IPS DF 19.7 (cell line): Measurements from ENCODE around the gene SGMS1.
"Not testable (repeated sequence)": the region's sequence is repeated elsewhere in the genome, so short reads cannot be mapped to it uniquely, and the experiment has no call there.

Source experiments
- DNase-seq: peaks from one replicate; pipeline ENCODE4 v3.0.0-alpha.2; 2013; ENCODE audit warnings: low read depth, low spot score

SGMS1 gene

DNA sequence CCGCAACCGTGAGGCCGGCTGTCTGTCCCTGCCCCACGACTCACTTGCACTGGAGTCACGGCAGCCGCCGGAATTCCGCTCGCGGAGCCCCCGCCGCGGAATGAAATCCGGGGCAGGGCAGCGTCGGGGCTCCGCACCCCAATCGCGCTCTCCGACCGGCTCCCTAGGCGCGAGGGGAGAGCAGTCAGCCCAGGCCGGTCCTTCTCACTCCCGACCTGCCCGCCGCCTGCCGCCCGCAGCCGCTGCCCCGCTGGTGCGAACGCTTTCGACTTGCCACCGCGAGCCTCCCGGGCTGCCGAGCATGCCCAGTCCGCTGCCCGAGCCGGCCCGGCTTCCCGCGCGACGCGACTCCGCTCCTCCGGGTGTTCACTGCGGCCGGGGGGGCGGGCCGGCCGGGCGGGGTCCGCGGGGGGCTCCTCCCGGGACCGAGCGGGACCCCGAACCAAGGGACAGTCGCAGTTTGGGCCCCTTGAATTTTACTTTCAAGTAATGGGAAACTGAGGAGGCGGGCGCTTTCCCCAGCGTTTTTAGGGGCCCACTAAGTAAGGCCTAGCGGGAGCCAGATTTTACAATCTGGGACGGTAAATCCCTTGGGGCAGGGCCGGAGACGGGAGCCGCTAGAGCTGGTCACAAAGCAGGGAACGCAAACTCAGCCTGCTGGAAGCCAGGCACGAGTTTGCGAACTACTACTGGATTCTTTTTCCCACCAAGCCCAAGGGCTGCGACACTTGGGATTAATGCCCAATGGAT is at the start of gene SGMS1:
Gene SGMS1 (minus strand): TSS at position 294 of the 750 bp plus-strand sequence. CDS start 279,842 bp downstream, outside the sequence.
- DNase-seq: no peak

DNA sequence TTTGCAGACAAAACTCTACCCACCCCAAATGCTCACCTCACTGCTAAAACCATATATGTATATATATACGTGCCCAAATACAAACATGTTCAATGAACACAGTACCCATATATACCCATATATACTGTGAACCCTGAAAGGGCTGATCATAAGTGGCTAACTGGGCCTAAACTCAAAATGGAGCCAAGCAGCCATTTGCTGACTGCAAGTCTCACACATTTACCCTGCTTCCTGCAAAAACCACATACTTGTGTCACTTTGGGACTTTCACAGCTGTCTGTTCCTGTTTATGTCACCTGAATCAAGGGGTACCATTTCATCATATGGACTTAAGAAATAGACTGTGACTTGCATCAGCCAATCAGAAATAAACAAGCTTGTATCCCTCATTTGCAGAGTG is 48.4 kb upstream of the SGMS1 start:
- DNase-seq: not testable (repeated sequence)

DNA sequence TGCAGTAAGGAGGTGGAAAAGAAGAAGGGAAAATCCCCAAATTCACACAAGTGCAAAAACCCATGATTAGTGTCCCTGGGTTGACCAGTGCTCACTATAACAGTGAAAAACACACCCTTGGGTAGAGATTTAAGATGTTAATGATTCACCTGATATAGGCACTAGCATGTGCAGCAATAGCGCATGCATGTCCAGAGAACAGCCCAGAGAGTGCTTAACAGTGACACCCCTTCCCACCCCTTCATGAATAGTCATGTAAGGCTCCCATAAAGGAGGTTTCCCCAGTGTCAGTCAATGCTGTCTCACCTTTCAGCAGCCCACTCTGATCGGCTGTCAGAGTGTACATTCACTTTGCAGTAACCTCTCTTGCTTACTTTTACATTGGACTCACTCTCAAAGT is 47.9 kb upstream of the SGMS1 start:
- DNase-seq: not testable (repeated sequence)

DNA sequence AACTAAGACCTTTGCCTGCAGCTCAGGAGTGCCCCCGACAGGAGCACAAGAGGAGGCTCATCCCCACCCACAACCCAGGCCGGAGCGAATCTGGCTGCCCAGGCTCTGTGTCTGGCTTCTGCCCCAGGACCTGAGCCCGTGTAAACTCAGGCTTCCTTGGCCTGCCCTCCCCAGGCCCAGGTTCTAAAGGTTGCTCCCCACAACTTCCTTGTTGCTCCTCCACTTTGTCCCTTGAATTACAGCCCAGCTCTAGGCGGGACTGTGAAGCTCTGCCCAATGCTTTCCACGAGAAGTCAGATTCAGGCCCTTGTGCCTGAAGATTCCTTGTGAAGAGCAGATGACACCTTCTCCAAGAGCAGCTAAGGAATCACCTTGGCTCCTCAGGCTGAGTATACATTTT is 46.2 kb upstream of the SGMS1 start:
- not testable (repeated sequence) for DNase-seq

DNA sequence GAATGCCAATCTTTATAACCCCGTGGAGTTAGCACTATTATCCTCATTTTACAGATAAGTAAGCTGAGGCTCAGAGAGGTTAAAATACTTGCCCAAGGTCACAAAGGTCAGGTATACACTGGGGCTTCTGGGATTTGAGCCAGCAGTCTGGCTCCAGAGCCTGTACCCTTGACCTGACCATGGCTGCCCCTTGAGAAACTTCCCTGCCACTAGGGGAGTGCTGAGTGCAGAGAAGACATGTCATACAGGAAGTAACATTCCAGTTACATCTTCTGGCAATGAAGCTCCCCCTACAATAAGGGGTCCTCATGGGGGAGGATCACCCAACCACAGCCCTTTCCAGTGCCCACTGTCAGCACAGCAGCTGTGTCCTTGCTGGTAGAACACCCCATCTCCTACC is 43.6 kb upstream of the SGMS1 start:
- not testable (repeated sequence) for DNase-seq

DNA sequence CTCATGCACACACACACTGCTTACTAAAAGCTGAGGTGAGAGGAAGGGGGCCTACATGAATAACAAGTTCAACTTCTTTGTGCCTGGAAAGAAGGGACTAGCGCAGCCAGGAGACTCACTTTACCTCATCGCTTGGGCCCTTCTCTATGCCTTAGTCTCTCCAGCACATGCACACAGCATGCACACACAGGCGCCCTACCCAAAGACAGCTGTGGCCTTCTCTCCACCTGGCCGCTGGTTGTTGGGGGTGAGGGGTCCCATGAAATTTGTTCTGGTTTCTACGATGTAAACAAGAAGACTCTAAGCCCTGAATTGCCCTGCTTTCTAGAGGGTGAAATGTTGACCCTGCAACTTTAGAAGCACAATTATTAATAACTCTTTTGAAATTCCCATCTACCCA is 38.7 kb upstream of the SGMS1 start:
- not testable (repeated sequence) for DNase-seq

DNA sequence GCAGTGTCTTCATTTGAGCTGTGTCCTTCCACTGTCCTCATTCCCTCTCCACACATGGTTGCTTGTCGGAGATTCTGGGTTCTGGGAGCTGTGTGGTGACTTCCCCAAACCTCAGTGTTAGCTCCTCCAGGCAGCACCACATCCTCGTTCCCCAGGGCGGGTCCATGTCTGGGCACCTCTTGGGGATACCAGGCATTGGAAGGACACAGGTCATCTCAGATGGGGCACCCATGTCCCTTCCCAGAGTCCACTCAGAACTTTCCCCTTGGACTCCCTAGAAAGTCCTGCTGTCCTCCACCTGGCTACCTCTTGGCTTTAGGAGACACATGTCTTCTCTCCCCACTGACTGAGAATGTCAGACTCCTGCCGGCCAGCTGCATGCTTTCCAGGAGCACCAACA is 37.8 kb upstream of the SGMS1 start:
- DNase-seq: not testable (repeated sequence)

DNA sequence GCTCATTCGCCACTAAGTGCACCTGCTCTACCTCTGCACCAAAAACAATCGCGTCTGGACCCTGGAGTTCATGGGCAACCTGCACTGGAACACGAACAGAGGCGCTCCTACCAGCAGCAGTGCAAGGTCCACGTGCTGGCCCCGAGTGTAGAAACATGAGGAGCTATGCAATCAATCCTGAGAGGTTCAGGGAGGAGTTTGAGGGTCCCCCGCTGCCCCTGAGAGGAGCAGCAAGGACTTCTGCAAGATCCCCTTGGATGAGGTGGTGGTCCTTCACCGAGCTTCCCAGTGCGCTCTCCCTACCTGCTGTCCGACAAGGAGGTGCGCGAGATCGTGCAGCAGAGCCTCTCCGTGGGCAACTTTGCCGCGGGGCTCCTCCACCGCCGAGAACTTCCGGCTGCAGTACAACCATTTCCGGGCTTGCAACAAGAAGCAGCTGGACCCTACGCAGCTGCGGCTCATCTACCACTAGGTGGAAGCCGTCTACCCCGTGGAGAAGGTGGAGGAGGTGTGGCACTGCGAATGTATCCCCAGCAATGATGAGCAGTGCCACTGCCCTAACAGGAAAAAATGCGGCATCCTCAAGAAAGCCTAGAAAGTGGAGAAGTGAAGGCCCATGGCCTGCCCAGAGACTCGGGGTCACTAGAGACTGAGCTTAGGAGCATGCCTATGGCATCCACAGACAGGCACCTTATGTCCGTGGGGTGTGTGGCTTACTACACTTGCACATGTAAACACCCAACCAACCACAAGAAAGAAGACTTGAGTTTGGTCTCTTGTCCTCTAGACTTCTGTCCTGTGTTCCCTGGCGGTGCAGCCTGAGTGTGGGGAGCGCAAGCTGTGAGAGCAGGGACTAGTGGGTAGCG is 36.3 kb upstream of the SGMS1 start:
- not testable (repeated sequence) for DNase-seq

DNA sequence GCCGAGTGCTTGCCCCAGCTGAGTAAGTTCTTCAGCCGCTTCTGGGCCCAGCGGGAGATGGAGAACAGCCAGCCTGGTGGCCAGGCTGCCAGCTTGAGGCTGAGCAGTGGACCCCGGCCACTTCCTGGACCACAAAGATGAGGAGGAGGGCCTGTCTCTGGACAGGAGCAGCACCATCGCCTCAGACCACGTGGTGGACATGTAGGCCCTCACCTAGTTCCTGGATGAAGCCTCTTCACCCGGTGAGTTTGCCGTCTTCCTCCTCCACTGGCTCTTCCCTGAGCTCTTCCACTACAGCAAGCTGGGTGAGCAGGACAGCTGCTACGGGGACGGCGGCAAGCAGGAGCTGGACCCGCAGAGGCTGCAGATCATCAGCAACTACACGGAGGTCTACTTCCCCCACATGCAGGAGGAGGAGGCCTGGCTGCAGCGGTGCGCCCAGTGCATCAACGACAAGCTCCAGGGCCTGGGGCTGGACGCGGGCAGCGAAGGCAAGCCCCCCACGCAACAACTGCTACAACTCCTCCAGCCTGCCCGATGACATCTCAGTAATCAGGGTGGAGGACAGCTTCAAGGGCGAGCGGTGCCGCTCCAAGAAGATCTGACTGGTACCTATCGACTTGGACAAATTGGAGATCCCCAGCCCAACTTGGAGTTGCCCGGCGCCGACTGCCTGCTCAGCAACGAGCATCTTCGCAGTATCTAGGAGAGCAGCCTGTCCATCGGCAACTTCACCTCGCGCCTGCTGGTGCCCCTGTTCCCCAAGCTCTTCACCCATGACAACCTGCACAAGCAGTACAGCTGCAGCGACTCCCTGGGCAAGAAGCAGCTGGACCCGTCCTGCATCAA is 35.5 kb upstream of the SGMS1 start:
- not testable (repeated sequence) for DNase-seq

DNA sequence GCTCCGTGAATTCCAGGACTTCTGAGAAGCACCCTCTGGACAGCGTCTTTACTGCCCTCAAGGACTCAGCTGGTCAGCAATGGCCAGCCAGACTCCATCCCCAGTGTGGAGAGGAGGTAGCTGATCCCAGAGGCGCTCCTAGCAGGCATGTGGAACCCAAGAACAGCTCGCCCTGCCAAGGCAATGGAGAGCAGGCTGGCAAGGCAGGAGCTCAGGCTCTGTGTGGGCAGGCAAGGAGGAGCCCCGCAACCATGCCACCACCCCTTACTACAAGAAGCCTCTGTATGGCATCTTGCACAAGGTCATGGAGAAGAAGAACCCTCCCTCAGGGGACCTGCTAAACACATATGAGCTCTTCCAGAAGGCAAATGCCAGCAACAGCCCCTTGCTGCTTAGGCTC is 34.4 kb upstream of the SGMS1 start:
- DNase-seq: no peak

DNA sequence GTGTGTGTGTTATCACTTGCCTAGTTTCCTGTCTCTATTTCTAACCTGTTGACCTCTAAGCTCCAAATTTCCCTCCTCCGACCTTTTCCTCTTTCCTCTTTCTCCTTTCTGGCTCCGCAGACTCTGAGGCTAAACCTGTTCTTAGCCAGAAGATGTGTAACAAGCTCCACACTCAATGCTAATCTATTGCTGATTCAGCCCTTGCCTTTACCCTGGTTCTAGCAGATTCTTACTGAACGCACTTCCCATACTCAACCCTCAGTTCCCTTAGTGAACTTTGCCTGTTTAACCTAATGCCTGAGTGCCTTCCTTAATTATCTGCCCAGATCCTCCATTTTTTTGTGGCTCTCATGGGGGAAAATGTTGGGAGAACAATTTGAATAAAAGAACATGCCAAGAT is 30.0 kb upstream of the SGMS1 start:
- no peak for DNase-seq

DNA sequence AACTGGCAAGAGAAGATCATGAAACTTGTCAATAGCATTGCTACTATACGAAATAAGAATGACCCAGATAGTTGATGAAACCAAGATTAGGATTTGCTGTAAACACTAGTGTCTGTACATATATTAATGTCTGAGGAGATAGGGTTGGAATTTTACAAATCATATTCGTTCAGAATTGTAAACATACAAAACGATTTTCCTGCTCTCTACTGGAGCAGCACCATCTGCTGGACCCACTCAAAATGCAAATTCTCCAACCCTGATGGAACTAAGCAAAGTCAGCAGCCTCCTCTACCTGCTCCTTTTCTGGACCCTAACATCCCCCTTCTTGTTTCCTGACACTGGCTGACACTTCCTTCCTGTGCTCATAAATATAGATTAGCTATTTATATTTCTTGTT is 29.4 kb upstream of the SGMS1 start:
- DNase-seq: no peak

DNA sequence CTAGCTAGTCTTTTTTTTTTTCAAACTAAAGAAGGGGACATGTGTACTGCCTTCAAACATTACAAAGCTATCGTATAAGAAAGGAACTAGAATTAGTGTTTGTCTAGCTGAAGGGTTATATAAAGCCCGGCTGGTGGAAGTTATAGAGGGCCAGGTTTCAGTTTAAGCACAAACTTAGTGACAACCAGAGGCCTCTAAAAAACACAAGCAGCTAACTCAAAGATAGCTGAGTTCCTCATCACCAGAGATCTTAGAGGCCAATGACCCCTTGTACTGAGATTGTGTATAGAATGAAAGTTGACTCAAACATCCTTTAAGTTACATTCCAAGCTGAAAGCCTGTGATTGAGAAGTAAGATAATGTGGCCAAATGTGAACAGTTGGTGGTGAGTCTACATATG is 28.1 kb upstream of the SGMS1 start:
- no peak for DNase-seq

DNA sequence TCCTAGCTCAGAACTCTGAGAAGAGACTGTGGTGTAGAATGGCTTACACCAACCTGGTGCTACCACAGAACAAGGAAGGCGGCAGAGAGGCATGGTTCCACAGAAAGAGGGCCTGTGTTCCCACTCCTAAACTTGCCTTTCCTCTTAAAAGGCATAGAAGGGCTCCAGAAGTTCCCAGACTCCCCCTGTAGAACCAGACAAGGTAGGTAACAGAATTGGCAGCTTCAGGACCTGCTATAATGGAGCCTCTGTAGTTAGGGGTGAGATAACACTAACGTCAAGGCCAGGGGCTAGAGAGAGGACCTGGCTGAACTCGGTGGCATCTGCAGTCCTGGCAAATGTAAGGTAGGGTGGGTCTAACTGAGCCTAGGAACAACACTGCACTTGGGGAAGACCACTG is 26.7 kb upstream of the SGMS1 start:
- DNase-seq: no peak

DNA sequence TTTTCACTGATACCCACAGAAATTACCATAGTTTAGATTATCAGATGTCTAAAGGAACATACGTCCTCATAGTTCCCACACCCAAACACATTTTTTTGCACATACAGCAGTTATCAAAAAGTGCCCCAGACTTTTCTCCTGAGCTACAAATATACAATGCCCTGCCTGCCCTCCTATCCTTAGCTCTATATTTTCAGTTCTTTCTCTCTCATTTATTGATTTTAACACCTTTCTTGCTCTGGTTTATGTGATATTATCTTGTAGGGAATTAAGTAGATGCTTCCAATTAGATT is 25.1 kb upstream of the SGMS1 start:
- DNase-seq: no peak

DNA sequence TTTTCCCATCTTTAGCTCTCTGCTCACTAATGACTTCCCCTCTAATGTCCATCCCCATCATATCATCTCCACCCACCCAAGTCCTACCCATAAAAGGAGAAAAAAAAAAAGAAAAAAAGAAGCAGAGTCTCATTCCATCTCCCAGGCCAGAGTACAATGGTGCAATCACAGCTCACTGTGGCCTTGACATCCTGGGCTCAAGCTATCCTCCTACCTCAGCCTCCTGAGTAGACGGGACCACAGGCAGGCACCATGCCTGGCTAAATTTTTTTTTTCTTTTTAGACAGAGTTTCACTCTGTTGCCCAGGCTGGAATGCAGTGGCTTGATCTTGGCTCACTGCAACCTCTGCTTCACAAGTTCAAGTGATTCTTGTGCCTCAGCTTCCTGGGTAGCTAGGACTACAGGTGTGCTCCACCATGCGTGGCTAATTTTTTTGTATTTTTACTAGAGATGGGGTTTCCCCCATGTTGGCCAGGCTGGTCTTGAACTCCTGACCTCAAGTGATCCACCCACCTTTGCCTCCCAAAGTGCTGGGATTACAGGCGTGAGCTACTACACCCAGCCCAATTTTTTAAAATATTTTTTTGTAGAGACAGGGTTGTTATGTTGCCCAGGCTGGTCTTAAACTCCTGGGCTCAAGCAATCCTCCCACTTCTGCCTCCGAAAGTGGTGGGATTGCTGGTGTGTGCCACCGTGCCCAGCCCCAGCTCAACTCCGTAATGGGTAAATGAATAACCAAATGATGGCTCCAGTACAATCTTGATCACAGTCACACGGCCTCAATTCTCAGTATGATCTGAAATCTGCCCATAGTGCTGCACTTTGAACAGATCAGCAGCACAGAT is 24.6 kb upstream of the SGMS1 start:
- DNase-seq: no peak

DNA sequence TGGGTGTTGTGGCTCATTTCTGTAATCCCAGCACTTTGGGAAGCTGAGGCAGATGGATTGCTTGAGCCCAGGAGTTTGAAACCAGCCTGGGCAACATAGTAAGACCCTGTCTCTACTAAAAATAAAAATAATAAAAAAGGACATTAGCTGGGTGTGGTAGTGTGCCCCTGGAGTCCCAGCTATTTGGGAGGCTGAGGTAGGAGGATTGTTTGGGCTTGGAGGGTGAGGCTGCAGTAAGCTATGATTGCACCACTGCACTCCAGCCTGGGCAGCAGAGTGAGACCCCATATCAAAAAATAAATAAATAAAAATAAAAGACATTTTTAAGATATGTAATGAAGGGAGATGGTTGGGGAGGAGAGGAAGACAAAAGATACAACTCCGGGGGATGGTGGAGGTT is 23.6 kb upstream of the SGMS1 start:
- DNase-seq: not testable (repeated sequence)

DNA sequence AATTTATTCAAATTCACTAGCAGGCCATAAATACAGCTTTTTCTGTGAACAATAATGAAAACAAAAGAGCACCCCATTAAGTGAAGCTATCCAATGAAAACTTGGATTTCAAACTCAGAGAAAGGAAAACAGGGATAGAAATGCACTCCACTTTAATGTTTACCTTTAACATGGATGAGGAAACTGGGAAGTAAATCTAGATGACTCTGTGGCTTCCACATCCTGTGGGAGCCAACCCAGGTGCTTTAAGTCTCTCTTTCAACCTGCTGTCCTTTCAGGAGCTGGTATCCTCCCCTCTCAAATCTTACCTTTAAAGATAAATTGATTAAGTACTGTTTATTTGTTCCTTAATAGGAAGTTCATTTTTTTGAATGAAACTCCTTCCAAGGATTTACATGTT is 21.5 kb upstream of the SGMS1 start:
- no peak for DNase-seq

DNA sequence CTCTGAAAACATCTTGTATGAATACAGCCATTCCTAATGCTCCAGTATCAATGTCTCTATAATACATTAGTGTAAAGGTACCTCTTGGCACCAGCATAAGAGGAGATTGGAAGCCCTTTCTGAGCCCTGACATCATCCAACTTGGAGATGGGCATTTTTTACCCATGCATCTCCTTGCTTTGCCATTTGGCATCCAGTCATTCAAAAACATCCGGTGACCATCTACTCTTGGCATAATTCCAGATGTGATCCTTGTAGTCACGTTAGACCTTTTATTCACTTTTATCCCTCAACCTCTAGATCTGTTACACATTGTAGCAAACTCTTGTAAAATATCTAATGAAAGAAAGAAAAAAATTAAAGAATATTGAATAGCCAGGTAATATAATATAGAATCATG is 17.9 kb upstream of the SGMS1 start:
- DNase-seq: no peak

DNA sequence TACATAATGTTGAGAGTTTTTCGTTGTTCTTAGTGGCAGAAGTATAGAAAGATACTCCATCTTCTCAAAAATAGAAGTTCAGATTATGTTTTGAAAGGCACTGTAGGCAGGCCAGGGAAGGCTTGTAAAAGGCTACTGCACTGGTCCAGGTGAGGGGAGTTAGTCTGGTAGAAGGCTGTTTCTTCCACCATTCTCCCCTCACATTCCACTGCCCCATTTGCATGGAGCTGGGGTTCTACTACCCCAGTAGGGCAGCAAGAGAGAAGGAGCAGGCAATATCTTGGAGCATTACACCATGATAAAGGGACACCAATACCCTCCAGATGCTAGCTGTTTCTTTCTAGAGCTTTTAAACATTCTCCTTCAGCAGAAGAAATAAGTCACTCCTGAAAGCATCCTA is 16.5 kb upstream of the SGMS1 start:
- DNase-seq: no peak
